ENCODE data around the gene ADAMTS9. TPM values are rescaled to one million over a fixed set of nuclear protein-coding genes. Genes with fewer than 3 reads are reported as not detected.

The ADAMTS9 gene
- total RNA-seq, 1 donor from 2014 or later: 47.7 TPM

DNA sequence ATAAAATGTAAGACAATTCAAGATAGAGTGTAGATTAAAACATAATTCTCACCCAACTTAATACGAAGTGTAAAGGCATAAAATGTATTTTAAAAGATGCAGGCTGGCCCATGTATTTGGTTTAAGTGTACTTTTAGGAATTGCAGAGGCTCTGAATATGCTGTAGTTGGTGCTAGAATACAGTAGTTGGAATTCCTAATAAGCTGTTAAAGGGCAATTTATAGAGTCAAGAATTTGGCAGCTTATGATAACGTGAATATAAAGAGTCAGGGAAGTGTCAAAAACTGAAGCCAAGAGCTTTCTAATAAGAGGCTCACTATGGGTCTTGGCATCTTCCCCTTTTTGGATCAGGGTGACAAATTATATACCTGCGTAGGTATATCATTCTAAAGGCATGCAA is 36.5 kb downstream of the ADAMTS9 start:
- Histone ChIP-seq H3K9ac (no peak overlapping the region), H3K79me2 (ENCODE audit: low read depth) (no peaks in the 10 kb centered on the region), H3K27me3 (no peaks in the 10 kb centered on the region), H2AFZ (replicated peaks) (no peak overlapping the region), H3K27ac (no peak overlapping the region), H3K4me1 (peaks cover 39% of the 10 kb centered on the region), H3F3A (ENCODE audit: low read depth) (peaks cover 22% of the 10 kb centered on the region), H3K4me3 (no peak overlapping the region), H3K4me2 (peak overlapping the region; percentile 23), H4K20me1 (ENCODE audit: low read depth) (no peaks in the 10 kb centered on the region), H3K9me3 (ENCODE audit: low read depth) (no peaks in the 10 kb centered on the region), H3K36me3 (peaks cover 6% of the 10 kb centered on the region)
- Mint-ChIP-seq H3K36me3 (peaks cover 61% of the 10 kb centered on the region), H3K4me1 (peaks cover 19% of the 10 kb centered on the region), H3K9me3 (no peaks in the 10 kb centered on the region), H3K27ac (no peak overlapping the region), H3K4me3 (no peak overlapping the region), H3K27me3 (ENCODE audit: insufficient read depth, low read depth) (no peaks in the 10 kb centered on the region)
- DNase-seq (ENCODE audit: low spot score): no peak
- TF ChIP-seq, protein P1, sequence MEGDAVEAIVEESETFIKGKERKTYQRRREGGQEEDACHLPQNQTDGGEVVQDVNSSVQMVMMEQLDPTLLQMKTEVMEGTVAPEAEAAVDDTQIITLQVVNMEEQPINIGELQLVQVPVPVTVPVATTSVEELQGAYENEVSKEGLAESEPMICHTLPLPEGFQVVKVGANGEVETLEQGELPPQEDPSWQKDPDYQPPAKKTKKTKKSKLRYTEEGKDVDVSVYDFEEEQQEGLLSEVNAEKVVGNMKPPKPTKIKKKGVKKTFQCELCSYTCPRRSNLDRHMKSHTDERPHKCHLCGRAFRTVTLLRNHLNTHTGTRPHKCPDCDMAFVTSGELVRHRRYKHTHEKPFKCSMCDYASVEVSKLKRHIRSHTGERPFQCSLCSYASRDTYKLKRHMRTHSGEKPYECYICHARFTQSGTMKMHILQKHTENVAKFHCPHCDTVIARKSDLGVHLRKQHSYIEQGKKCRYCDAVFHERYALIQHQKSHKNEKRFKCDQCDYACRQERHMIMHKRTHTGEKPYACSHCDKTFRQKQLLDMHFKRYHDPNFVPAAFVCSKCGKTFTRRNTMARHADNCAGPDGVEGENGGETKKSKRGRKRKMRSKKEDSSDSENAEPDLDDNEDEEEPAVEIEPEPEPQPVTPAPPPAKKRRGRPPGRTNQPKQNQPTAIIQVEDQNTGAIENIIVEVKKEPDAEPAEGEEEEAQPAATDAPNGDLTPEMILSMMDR (IDR thresholded peaks at IDR 0.05): no peak
- no peak for TF ChIP-seq EZH2 (IDR thresholded peaks at IDR 0.05)
- TF ChIP-seq EZH2phosphoT487 (IDR thresholded peaks at IDR 0.05): no peak

DNA sequence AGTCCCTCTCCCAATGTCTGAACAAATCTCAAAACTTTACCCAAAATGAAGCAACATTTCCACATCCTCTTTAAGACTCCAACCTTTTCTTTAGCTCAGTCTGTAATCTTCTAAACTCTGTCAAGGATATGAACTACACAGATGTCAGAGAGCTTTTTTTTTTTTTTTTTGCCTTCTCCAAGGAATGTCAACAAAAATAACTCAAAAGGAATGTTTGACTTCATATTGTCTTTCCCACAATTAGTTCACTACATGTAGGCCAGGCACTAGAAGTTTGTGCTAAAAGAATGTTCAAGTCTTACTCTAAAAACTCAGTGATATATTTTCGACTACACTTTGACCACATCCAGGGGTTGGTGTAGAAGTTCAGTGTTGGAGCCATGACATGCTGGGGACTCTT is 37.1 kb downstream of the ADAMTS9 start:
- Mint-ChIP-seq H3K4me3 (no peak overlapping the region), H3K27ac (peak overlapping the region; percentile 65), H3K27me3 (ENCODE audit: insufficient read depth, low read depth) (no peaks in the 10 kb centered on the region), H3K9me3 (no peaks in the 10 kb centered on the region), H3K4me1 (peaks cover 21% of the 10 kb centered on the region), H3K36me3 (peaks cover 64% of the 10 kb centered on the region)
- H3K27ac ChIP-seq: peak overlapping the region; percentile 44
- no peaks in the 10 kb centered on the region for H4K20me1 ChIP-seq (ENCODE audit: low read depth)
- H3F3A ChIP-seq (ENCODE audit: low read depth): peaks cover 22% of the 10 kb centered on the region
- TF ChIP-seq EZH2 (IDR thresholded peaks at IDR 0.05) (no peak), EZH2phosphoT487 (IDR thresholded peaks at IDR 0.05) (no peak)
- TF ChIP-seq, protein P1 (IDR thresholded peaks at IDR 0.05): no peak
- H2AFZ ChIP-seq (replicated peaks): no peak overlapping the region
- DNase-seq (ENCODE audit: low spot score): no peak
- peaks cover 6% of the 10 kb centered on the region for H3K36me3 ChIP-seq
- H3K9me3 ChIP-seq (ENCODE audit: low read depth): no peaks in the 10 kb centered on the region
- H3K4me2 ChIP-seq: peak overlapping the region; percentile 23
- H3K9ac ChIP-seq: no peak overlapping the region
- peaks cover 40% of the 10 kb centered on the region for H3K4me1 ChIP-seq
- H3K4me3 ChIP-seq: no peak overlapping the region
- no peaks in the 10 kb centered on the region for H3K27me3 ChIP-seq
- no peaks in the 10 kb centered on the region for H3K79me2 ChIP-seq (ENCODE audit: low read depth)

DNA sequence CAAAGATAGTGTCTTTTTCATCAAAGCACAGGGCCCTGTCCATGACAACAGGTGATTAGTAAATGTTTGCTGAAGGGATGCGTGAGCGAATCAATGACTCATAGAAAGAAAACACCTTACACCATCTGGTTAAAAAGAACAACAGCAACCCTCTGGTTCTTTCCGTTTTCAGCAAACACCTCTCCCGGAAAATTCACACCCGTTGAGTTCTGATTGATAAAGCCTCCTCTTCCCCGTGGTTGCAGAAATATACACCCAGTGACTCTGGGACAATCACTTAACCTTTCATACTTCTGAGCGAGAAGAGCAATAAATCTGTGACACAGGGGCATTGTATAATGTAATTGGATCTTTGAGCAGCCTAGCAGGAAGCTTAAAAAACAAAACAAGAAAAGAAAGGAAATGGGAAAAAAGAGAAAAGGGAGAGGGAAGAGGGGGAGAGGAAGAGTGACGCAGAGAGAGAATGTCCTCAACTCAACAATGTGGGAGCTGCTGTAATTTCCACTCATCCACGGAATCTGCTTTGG is 37.6 kb downstream of the ADAMTS9 start:
- H3K9me3 Mint-ChIP-seq: no peaks in the 10 kb centered on the region
- Histone ChIP-seq H3K36me3 (peaks cover 6% of the 10 kb centered on the region), H3K9me3 (ENCODE audit: low read depth) (no peaks in the 10 kb centered on the region), H4K20me1 (ENCODE audit: low read depth) (no peaks in the 10 kb centered on the region), H3K4me2 (peak overlapping the region; percentile 23), H3K79me2 (ENCODE audit: low read depth) (no peaks in the 10 kb centered on the region), H3K27me3 (no peaks in the 10 kb centered on the region), H3K27ac (peak overlapping the region; percentile 44), H2AFZ (replicated peaks) (no peak overlapping the region), H3K9ac (no peak overlapping the region), H3F3A (ENCODE audit: low read depth) (peaks cover 22% of the 10 kb centered on the region), H3K4me1 (peaks cover 45% of the 10 kb centered on the region), H3K4me3 (no peak overlapping the region)
- no peaks in the 10 kb centered on the region for H3K27me3 Mint-ChIP-seq (ENCODE audit: insufficient read depth, low read depth)
- peaks cover 26% of the 10 kb centered on the region for H3K4me1 Mint-ChIP-seq
- H3K4me3 Mint-ChIP-seq: no peak overlapping the region
- TF ChIP-seq, protein P1 (IDR thresholded peaks at IDR 0.05): no peak
- TF ChIP-seq EZH2 (IDR thresholded peaks at IDR 0.05): no peak
- TF ChIP-seq EZH2phosphoT487 (IDR thresholded peaks at IDR 0.05): no peak
- H3K27ac Mint-ChIP-seq: peak overlapping the region; percentile 65
- no peak for DNase-seq (ENCODE audit: low spot score)
- peaks cover 66% of the 10 kb centered on the region for H3K36me3 Mint-ChIP-seq

Measured in neural progenitor cell (in vitro differentiated cells).